Epithelial cell of proximal tubule (primary cell): ENCODE measurements around the gene SAYSD1. TPM values are rescaled to one million over a fixed set of nuclear protein-coding genes. Genes with fewer than 3 reads are reported as not detected.

Source experiments
- DNase-seq: peaks from one replicate; pipeline ENCODE4 v3.0.0-alpha.2; 2011; ENCODE audit warnings: low read depth
- H3K4me3 ChIP-seq: 2 replicates; pipeline ENCODE4 v1.5.1; 2011; ENCODE audit warnings: low read depth, mild to moderate bottlenecking, low read length
- CTCF ChIP-seq: conservative IDR thresholded peaks from 2 replicates; pipeline ENCODE4 v1.5.1; 2012; ENCODE audit warnings: low read depth, mild to moderate bottlenecking, low read length
- total RNA-seq: library from RNA; depleted of rRNA; stranded (reverse); fragments of >200 nt; gene quantifications from 2 replicates; pipeline ENCODE4 v1.2.3, GENCODE V29; 2015

The SAYSD1 gene
- total RNA-seq, 1 donor from 2014 or later: 15.7 TPM

- DNase-seq: no peak
- no peak overlapping the region for H3K4me3 ChIP-seq
- no peak for TF ChIP-seq CTCF
Observed at GRCh38 chr6:39059496-39060310, 55.3 kb downstream of the SAYSD1 start.

DNA sequence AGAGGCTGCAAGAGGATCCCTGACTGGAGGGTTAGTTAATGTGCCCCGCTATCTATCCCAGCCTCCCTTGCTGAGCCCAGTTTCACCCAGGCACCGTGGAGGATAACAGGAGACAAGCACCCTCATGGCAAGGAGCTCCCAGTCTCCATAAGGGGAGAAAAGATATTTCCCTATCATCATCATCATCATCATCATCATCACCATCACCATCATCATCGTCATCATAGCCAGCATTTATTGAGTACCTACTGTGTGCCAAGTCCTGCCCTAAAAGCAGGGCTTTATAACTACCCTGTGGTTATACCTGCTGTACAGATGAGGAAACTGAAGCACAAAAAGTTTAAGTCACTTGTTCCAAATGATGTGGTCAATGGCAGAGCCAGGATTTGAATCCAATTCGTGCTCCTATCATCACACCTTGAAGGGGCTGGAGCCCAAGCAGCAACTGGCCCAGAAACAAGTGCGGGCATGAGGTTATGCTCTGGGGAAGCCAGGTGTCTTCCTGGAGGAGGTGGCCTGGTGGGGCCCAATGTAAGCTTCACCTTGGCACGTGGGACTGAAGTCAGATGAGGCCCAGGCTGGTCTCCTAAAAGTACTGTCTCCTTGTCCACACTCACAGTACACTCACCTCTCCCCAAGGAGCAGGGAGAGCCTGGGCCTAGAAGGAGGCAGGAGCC is 56.4 kb downstream of the SAYSD1 start:
- TF ChIP-seq CTCF: no peak
- no peak for DNase-seq
- no peak overlapping the region for H3K4me3 ChIP-seq

GRCh38 chr6:39057251-39058155 is 57.5 kb downstream of the SAYSD1 start:
- TF ChIP-seq CTCF: no peak
- DNase-seq: no peak
- H3K4me3 ChIP-seq: no peak overlapping the region

- no peak for DNase-seq
- TF ChIP-seq CTCF: no peak
- H3K4me3 ChIP-seq: no peak overlapping the region
Observed at GRCh38 chr6:39056681-39057080, 58.3 kb downstream of the SAYSD1 start.

DNA sequence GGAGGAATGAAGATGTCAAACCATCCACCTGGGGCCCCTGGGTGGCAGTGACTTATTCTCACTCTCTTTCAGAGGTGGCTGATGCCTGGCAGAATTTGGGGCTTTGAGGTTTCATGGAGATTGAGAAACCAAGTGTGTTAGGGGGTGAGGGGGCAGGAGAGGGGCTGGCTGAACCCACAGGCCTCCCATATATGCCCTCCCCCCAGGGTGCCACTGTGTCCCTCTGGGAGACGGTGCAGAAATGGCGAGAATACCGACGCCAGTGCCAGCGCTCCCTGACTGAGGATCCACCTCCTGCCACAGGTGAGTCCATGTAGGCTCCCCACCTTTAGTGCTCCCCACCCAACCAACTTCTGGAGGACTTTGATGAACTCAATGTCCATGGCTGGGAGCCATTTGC is 58.8 kb downstream of the SAYSD1 start:
- no peak for TF ChIP-seq CTCF
- no peak overlapping the region for H3K4me3 ChIP-seq
- DNase-seq: no peak

DNA sequence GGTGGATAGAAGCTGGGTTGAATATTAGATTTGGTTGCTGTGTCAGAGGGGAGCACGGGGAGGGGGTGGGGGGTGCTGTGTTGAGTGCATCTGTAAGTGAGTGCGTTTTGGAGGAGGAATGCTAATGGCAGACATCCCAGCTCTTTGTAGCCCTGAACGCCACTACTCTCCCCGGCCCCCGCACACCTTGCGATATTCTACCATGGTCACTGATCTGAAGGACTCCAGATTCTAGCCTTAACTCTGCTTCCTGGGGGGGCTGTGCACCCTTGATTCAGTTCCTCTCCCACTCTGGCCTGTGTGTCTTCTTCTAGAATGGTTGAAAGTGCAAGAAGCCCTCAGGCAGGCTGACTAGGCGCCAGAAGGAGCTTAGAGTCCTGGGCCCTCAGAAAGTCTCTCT is 59.3 kb downstream of the SAYSD1 start:
- TF ChIP-seq CTCF: no peak
- H3K4me3 ChIP-seq: no peak overlapping the region
- no peak for DNase-seq
